ENCODE results near the gene RNU5B-1. TPM values are rescaled to one million over a fixed set of nuclear protein-coding genes. Genes with fewer than 3 reads are reported as not detected.

The RNU5B-1 gene
- total RNA-seq, 3 donors from 2014 or later: 15.9 to 32.0 TPM; not detected in 1

- ATAC-seq: no peak
- DNase-seq: peak in 1 of 3 donors; percentile 25
- Histone ChIP-seq H3K9me3 (no peaks in the 10 kb centered on the region), H3K4me1 (ENCODE audit: low read depth) (no peaks in the 10 kb centered on the region), H3K4me3 (no peak overlapping the region), H3K36me3 (ENCODE audit: low read depth) (no peaks in the 10 kb centered on the region)
- intact Hi-C loops (cut with DNase I, micrococcal nuclease): no loop called here
- no peak for TF ChIP-seq CTCF (IDR thresholded peaks at IDR 0.05)
Measured at GRCh38 chr15:65309882-65310418, 5.5 kb downstream of the RNU5B-1 start.

GRCh38 chr15:65310431-65311137, 6.1 kb downstream of the RNU5B-1 start:
- no peaks in the 10 kb centered on the region for H3K36me3 ChIP-seq (ENCODE audit: low read depth)
- H3K9me3 ChIP-seq: no peaks in the 10 kb centered on the region
- ATAC-seq (no peak), DNase-seq (peak in 1 of 3 donors; percentile 15)
- H3K4me3 ChIP-seq: no peak overlapping the region
- no peak for TF ChIP-seq CTCF (IDR thresholded peaks at IDR 0.05)
- intact Hi-C loops (cut with DNase I, micrococcal nuclease): no loop called here
- no peaks in the 10 kb centered on the region for H3K4me1 ChIP-seq (ENCODE audit: low read depth)

DNA sequence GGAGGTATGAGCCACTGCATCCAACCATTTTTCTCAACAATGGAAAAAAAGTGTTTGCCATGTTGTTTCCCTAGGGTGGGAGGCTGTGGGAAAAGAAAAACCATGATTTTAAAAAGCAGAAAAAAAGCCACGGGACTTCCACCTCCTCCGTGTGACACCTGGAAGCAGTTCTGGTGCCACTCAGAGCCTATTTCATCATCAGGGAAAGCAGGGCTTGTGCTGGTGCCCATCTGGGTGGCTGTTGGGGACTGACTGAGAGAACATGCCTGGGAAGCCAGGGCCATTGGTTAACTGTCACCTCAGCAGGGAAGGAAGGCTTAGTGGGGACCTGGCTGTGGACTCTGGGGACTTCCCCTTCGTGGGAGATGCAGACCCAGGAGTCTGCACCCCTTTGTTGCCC, 7.3 kb downstream of the RNU5B-1 start:
- H3K4me1 ChIP-seq (ENCODE audit: low read depth): no peaks in the 10 kb centered on the region
- no peaks in the 10 kb centered on the region for H3K9me3 ChIP-seq
- no peak overlapping the region for H3K4me3 ChIP-seq
- H3K36me3 ChIP-seq (ENCODE audit: low read depth): no peaks in the 10 kb centered on the region
- intact Hi-C loops (cut with DNase I, micrococcal nuclease): no loop called here
- DNase-seq (no peak), ATAC-seq (no peak)
- TF ChIP-seq CTCF (IDR thresholded peaks at IDR 0.05): no peak

GRCh38 chr15:65312400-65312916, 8.0 kb downstream of the RNU5B-1 start:
- Histone ChIP-seq H3K36me3 (ENCODE audit: low read depth) (no peaks in the 10 kb centered on the region), H3K9me3 (no peaks in the 10 kb centered on the region), H3K4me1 (ENCODE audit: low read depth) (no peaks in the 10 kb centered on the region), H3K4me3 (no peak overlapping the region)
- intact Hi-C loops (cut with DNase I, micrococcal nuclease): no loop called here
- DNase-seq (no peak), ATAC-seq (peak; percentile 29)
- no peak for TF ChIP-seq CTCF (IDR thresholded peaks at IDR 0.05)

GRCh38 chr15:65318870-65319356, 14.4 kb downstream of the RNU5B-1 start:
- TF ChIP-seq CTCF (IDR thresholded peaks at IDR 0.05): peak; percentile 79
- ATAC-seq: peak; percentile 99

More at GRCh38 chr15:65318870-65319356, 14.4 kb downstream of the RNU5B-1 start:
- DNase-seq: peak; percentile 70 to 85 (median 82)
- intact Hi-C loops (cut with DNase I, micrococcal nuclease): loop anchor here (2.0 to 5.0 kb wide), 2 partner anchors 66 to 68 kb away; no protein-coding TSS in a partner anchor
- no peak overlapping the region for H3K4me3 ChIP-seq
- no peaks in the 10 kb centered on the region for H3K9me3 ChIP-seq
- no peaks in the 10 kb centered on the region for H3K4me1 ChIP-seq (ENCODE audit: low read depth)
- H3K36me3 ChIP-seq (ENCODE audit: low read depth): no peaks in the 10 kb centered on the region
